ENCODE results near the gene MIGA2. TPM values are rescaled to one million over a fixed set of nuclear protein-coding genes. Genes with fewer than 3 reads are reported as not detected.

Gene MIGA2
- total and polyA plus RNA-seq, 2 of the 8 experiments (the other 6 are each of a cell fraction or from before 2014, with no cell fraction given): 24.6 to 39.0 TPM

DNA sequence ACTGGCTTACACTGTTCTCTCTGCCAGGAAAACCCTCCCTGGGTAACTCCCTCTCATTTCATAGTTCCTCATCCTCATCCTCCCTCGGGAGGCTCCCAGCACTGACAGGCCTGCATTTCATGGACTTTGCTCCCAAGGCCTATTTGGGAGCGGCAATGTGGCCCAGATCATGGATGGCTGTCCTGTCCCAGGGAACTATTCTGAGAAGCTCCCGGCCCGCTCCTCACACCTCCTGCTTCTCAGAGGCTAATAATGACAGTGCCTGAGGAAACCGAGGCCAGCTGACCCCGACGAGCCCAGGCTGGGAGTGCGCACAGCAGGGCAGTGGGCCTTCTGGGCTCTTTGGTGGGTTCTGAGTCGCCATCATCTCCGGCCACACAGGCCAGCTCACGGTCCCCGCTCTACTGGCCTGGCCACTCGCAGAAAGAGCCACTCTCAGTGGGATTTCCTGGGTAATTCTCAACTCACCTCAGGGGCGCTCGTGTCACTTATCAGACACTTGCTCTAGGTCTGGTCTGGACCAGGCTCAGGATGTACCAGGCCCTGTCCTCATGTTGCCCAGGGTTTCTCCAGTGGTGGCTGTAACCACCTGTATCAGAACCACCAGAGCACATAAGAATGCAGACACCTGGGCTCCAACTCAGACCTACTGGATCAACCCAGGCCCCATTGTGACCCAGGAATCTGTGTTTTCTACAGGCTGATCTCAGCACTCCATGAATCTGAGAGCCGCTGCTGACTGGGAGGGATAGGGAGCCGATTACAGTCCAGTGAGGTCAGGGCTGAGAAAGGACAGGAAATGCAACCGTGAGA lies 42.5 kb downstream of the MIGA2 start:
- H2AFZ ChIP-seq (ENCODE audit: low read length): no peak overlapping the region
- H3K4ac ChIP-seq (replicated peaks; ENCODE audit: insufficient read length, low read depth, low read length): no peak overlapping the region
- no peak overlapping the region for H3K56ac ChIP-seq (replicated peaks; ENCODE audit: insufficient read length, low read depth, low read length)
- no peak overlapping the region for H2BK20ac ChIP-seq (ENCODE audit: low read length)
- peaks cover 8% of the 10 kb centered on the region for H3K23me2 ChIP-seq (ENCODE audit: low read depth, low read length)
- no peak overlapping the region for H2AK5ac ChIP-seq (ENCODE audit: low read depth, low read length)
- H3K18ac ChIP-seq (ENCODE audit: extremely low read depth, low read length): no peak overlapping the region
- H3K27ac ChIP-seq (ENCODE audit: low read depth, low read length): no peak overlapping the region
- H3K9me3 ChIP-seq (ENCODE audit: insufficient read depth in 2 of 2, low read depth in 1 of 2, low read length in 1 of 2): no peaks in the 10 kb centered on the region
- ChIA-PET CTCF (ENCODE audit: partially characterized antibody) (interaction anchor here (1.0 to 1.8 kb wide), 4 partner anchors 12 to 51 kb away, joined by 3 to 4 read pairs (median 4); partner anchors contain the start of gene SH3GLB2), POLR2A (ENCODE audit: partially characterized antibody) (interaction anchor here (0.9 kb wide), 1 partner anchor 34 kb away, joined by 3 read pairs; no protein-coding TSS in a partner anchor)
- 89% methylated on average over 18 of the region's 18 CpGs; no CpG with 5 or more reads in 1 of the 2 experiments for whole genome bisulfite sequencing, 2 experiments (ENCODE audit: extremely low coverage in 1 of 2, insufficient coverage in 1 of 2, insufficient read length in 1 of 2, insufficient replicate concordance in 2 of 2, low coverage in 1 of 2, low lambda C conversion rate in 2 of 2, missing lambda C conversion rate in 1 of 2)
- no peak overlapping the region for H3K4me3 ChIP-seq (ENCODE audit: extremely low read depth in 1 of 4, insufficient read depth in 2 of 4, low read depth in 3 of 4, low read length in 4 of 4)
- no peak overlapping the region for H3K9ac ChIP-seq (replicated peaks in 1 of 4; ENCODE audit: extremely low read depth in 1 of 4, low read depth in 3 of 4, low read length in 3 of 4)
- H3K27me3 ChIP-seq (replicated peaks in 1 of 4; ENCODE audit: control insufficient read depth in 3 of 4, extremely low read depth in 1 of 4, insufficient read depth in 3 of 4, low read length in 3 of 4): no peaks in the 10 kb centered on the region
- H3K4me2 ChIP-seq (ENCODE audit: insufficient read depth in 1 of 2, low read depth in 2 of 2, low read length in 2 of 2): peak overlapping the region in 1 of 2 experiments; percentile 13; a peak in 2 of 4 replicates
- H2BK15ac ChIP-seq (ENCODE audit: low read length): no peak overlapping the region
- no peak for DNase-seq (ENCODE audit: low read depth in 1 of 2, low spot score in 2 of 2)
- no peak overlapping the region for H2BK12ac ChIP-seq (ENCODE audit: low read depth, low read length)
- H3K79me2 ChIP-seq (ENCODE audit: control insufficient read depth in 1 of 2, insufficient read depth in 2 of 2, low read length in 2 of 2): peaks cover 8 to 37% of the 10 kb centered on the region in 2 experiments; a peak in 3 of 4 replicates
- H4K8ac ChIP-seq (ENCODE audit: extremely low read depth, insufficient read depth, low read length): no peak overlapping the region; the same call in 1 of the 2 replicates
- no peaks in the 10 kb centered on the region for H3K36me3 ChIP-seq (ENCODE audit: control insufficient read depth in 2 of 4, insufficient read depth in 4 of 4, low read length in 3 of 4)
- H3K4me1 ChIP-seq (replicated peaks in 1 of 4; ENCODE audit: control insufficient read depth in 3 of 4, insufficient read depth in 4 of 4, low read length in 3 of 4): peaks cover 0 to 9% (median 5%) of the 10 kb centered on the region in 4 experiments; a peak in 6 of 7 replicates
- no peak overlapping the region for H3K14ac ChIP-seq (ENCODE audit: insufficient read length)
- no peak overlapping the region for H2BK120ac ChIP-seq (replicated peaks; ENCODE audit: low read depth, low read length)
- peaks cover 7 to 13% of the 10 kb centered on the region in 2 experiments for H4K20me1 ChIP-seq (replicated peaks in 1 of 2; ENCODE audit: control insufficient read depth in 1 of 2, insufficient read depth in 2 of 2, low read length in 2 of 2)
- FAIRE-seq: no peak
- peaks cover 21% of the 10 kb centered on the region for H3K79me1 ChIP-seq (ENCODE audit: low read depth, low read length)
- H3K23ac ChIP-seq (ENCODE audit: insufficient read length): no peak overlapping the region
- peak overlapping the region; percentile 30 for H4K91ac ChIP-seq (replicated peaks; ENCODE audit: insufficient read length, low read length)
- no peak overlapping the region for H4K5ac ChIP-seq (ENCODE audit: insufficient read length, low read depth, low read length)
- no peak overlapping the region for H2BK5ac ChIP-seq (ENCODE audit: low read depth, low read length)
- TF ChIP-seq TAF7 (optimal IDR thresholded peaks at IDR 0.05; ENCODE audit: borderline replicate concordance, low read depth, low read length) (no peak), SIN3A (conservative IDR thresholded peaks at IDR 0.05 in 1 of 2, IDR thresholded peaks at IDR 0.05 in 1 of 2; ENCODE audit: low read depth in 1 of 2, low read length in 2 of 2) (no peak), SP1 (IDR thresholded peaks at IDR 0.05; ENCODE audit: low read depth, low read length) (no peak), BRCA1 (IDR thresholded peaks at IDR 0.05; ENCODE audit: low read depth, low read length) (no peak), RBBP5 (IDR thresholded peaks at IDR 0.05; ENCODE audit: borderline replicate concordance, low read depth, low read length) (no peak), YY1 (IDR thresholded peaks at IDR 0.05; ENCODE audit: low read depth, low read length) (no peak), KDM1A (IDR thresholded peaks at IDR 0.05; ENCODE audit: borderline replicate concordance, low read length) (no peak)
- TF ChIP-seq, protein P1, sequence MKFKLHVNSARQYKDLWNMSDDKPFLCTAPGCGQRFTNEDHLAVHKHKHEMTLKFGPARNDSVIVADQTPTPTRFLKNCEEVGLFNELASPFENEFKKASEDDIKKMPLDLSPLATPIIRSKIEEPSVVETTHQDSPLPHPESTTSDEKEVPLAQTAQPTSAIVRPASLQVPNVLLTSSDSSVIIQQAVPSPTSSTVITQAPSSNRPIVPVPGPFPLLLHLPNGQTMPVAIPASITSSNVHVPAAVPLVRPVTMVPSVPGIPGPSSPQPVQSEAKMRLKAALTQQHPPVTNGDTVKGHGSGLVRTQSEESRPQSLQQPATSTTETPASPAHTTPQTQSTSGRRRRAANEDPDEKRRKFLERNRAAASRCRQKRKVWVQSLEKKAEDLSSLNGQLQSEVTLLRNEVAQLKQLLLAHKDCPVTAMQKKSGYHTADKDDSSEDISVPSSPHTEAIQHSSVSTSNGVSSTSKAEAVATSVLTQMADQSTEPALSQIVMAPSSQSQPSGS (IDR thresholded peaks at IDR 0.05; ENCODE audit: low read length): no peak
- TF ChIP-seq, protein P2, sequence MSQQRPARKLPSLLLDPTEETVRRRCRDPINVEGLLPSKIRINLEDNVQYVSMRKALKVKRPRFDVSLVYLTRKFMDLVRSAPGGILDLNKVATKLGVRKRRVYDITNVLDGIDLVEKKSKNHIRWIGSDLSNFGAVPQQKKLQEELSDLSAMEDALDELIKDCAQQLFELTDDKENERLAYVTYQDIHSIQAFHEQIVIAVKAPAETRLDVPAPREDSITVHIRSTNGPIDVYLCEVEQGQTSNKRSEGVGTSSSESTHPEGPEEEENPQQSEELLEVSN (IDR thresholded peaks at IDR 0.05): no peak

Measured in H1 (cell line).